ENCODE data around the gene TES.
"Not testable (repeated sequence)": the region's sequence is repeated elsewhere in the genome, so short reads cannot be mapped to it uniquely, and the experiment has no call there.

DNA sequence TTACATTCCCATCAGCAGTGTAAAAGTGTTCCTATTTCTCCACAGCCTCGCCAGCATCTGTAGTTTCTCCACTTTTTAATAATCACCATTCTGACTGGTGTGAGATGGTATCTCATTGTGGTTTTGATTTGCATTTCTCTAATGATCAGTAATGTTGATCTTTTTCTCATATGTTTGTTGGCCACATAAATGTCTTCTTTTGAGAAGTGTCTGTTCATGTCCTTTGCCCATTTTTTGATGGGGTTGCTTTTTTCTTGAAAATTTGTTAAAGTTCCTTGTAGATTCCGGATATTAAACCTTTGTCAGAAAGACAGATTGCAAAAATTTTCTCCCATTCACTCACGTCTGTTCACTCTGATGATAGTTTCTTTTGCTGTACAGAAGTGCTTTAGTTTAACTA, 35.2 kb upstream of the TES start:
- TF ChIP-seq, protein P1, sequence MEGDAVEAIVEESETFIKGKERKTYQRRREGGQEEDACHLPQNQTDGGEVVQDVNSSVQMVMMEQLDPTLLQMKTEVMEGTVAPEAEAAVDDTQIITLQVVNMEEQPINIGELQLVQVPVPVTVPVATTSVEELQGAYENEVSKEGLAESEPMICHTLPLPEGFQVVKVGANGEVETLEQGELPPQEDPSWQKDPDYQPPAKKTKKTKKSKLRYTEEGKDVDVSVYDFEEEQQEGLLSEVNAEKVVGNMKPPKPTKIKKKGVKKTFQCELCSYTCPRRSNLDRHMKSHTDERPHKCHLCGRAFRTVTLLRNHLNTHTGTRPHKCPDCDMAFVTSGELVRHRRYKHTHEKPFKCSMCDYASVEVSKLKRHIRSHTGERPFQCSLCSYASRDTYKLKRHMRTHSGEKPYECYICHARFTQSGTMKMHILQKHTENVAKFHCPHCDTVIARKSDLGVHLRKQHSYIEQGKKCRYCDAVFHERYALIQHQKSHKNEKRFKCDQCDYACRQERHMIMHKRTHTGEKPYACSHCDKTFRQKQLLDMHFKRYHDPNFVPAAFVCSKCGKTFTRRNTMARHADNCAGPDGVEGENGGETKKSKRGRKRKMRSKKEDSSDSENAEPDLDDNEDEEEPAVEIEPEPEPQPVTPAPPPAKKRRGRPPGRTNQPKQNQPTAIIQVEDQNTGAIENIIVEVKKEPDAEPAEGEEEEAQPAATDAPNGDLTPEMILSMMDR (IDR thresholded peaks at IDR 0.05): not testable (repeated sequence)
- not testable (repeated sequence) for TF ChIP-seq POLR2A (IDR thresholded peaks at IDR 0.05)

Data from body of pancreas (tissue), 4 donors.